Spleen (tissue), 7 donors: ENCODE results near the gene PTPRN2.

ENCODE experiments used
- CTCF ChIP-seq, 11 experiments: fragments of 200-600 bp in 7 of 11; fragments of 450-650 bp in 4 of 11; sonication (generic) in 4 of 11; IDR thresholded peaks in 8 of 11; conservative IDR thresholded peaks in 3 of 11; 1 replicate in 7 of 11; 2 replicates in 4 of 11; pipeline versions ENCODE4 v1.4.0 to v1.8.0; 2016 to 2021; ENCODE audit warnings: antibody characterized with exemption in 11 of 11, inconsistent platforms in 4 of 11, mild to moderate bottlenecking in 1 of 11
- POLR2A ChIP-seq, 3 donors: fragments of 450-650 bp; IDR thresholded peaks; one replicate each; pipeline ENCODE4 v1.5.1; 2017; ENCODE audit warnings: antibody characterized with exemption in 3 of 3, mild to moderate bottlenecking in 1 of 3
- donor health status: DM: no; HTN: no; CAD: no; lungs with moderate emphysema.
- donor health status: DM: no; HTN: no; CAD: no.
- donor health status: DM: no; HTN: no; CAD: no.

- no peak for TF ChIP-seq POLR2A (IDR thresholded peaks at IDR 0.05)
- TF ChIP-seq CTCF (IDR thresholded peaks at IDR 0.05 in 8 of 11, conservative IDR thresholded peaks at IDR 0.05 in 3 of 11), result no peak
Measured at GRCh38 chr7:158316466-158317031, 271.1 kb downstream of the PTPRN2 start.
